ENCODE data around the gene SMYD3.

DNA sequence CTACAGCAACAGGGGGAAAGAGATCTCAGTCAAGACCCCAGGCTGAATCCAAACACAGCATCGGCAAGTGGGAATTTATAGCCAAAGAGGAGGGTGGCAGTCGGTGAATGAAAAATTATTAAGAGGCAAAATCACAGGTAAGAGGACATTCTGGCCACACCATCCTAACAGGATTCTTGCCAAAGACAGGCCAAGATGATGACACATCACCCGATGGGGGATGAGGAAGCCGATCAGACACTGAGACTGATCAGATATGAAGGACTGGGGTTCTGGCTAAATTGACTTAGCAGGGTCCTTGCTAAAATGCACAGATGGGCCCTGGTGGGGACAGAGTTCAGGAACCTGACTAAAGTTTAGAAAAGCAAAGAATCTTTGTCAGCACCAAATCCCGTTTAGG is 402.2 kb downstream of the SMYD3 start:
- no peak for TF ChIP-seq CTCF (conservative IDR thresholded peaks at IDR 0.05; ENCODE audit: low read depth, low read length)
- no peak for TF ChIP-seq NFE2L2 (IDR thresholded peaks at IDR 0.05; ENCODE audit: low read depth, low read length)
- TF ChIP-seq RFX5 (IDR thresholded peaks at IDR 0.05; ENCODE audit: low read depth, low read length), result no peak
- no peak for TF ChIP-seq MXI1 (IDR thresholded peaks at IDR 0.05; ENCODE audit: borderline replicate concordance, low read depth, low read length)
- no peak for TF ChIP-seq CEBPB (IDR thresholded peaks at IDR 0.05; ENCODE audit: low read depth, low read length)
- no peak for TF ChIP-seq RAD21 (IDR thresholded peaks at IDR 0.05; ENCODE audit: low read length)
